Measurements from ENCODE around the gene PDYN.
A peak's percentile ranks its signal among the peaks of the same experiment; 100 is the strongest.
"Not testable (repeated sequence)": the region's sequence is repeated elsewhere in the genome, so short reads cannot be mapped to it uniquely, and the experiment has no call there.

The PDYN gene

GRCh38 chr20:1993986-1994385 is at the start of gene PDYN:
PDYN (minus strand) TSS chr20:1994058; CDS start chr20:1983084, 10,974 bp downstream.
- no peak for DNase-seq

DNA sequence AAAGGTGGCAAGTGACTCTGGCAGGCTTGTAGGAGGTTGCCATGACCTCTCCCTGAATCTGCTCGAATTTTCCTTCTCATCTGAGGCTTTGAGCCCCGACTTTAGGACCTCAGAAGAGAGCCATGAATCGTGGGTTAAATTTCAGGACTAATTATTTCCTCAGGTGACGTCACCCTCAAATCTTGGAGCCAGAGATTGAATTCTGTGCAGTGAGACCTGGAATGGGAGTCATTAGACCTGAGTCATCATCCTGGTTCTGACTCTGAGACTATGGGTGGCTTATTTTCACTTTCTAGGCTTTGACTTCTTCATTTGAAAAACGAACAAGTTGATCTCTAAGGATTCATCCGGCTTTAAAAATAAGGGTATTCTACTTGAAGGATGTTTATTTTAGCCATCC is 48.5 kb upstream of the PDYN start:
- peak; percentile 78 for DNase-seq

DNA sequence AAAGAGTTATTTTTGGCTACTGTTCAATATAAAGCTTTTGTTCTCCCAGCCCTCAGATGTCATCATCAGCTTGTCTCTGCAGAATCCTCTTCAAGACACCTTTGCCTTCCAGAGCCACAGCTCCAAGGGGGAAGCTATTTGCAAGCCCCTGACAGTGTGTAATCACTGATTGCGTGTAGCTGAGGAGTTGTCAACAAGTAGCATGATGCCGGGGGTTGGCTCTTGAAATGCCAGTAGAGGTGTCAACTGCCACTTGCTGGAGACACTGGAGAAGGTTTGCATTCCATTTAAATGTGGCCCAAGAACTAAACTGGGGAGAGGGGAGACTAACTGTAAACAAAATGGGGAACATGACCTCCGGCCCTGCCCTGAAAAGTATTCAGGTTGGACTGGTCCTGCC is 44.3 kb upstream of the PDYN start:
- no peak for DNase-seq

- no peak for DNase-seq
Measured at GRCh38 chr20:2037296-2037914, 43.5 kb upstream of the PDYN start.

DNA sequence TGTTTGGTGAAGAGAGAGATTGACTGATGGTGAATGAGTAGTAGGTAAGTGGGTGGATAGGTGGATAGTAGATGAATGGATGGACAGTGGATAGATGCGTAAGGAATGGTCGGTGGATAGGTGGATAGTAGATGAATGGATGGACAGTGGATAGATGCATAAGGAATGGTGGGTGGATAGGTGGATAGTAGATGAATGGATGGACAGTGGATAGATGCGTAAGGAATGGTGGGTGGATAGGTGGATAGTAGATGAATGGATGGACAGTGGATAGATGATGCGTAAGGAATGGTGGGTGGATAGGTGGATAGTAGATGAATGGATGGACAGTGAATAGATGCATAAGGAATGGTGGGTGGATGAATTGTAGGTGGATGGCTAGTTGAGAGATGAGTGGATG is 42.5 kb upstream of the PDYN start:
- not testable (repeated sequence) for DNase-seq

GRCh38 chr20:2032168-2032567 is 38.3 kb upstream of the PDYN start:
- DNase-seq, result peak; percentile 67

GRCh38 chr20:2026514-2026913 is 32.7 kb upstream of the PDYN start:
- DNase-seq, result no peak

- DNase-seq, result no peak
Measured at GRCh38 chr20:2026004-2026403, 32.1 kb upstream of the PDYN start.

DNA sequence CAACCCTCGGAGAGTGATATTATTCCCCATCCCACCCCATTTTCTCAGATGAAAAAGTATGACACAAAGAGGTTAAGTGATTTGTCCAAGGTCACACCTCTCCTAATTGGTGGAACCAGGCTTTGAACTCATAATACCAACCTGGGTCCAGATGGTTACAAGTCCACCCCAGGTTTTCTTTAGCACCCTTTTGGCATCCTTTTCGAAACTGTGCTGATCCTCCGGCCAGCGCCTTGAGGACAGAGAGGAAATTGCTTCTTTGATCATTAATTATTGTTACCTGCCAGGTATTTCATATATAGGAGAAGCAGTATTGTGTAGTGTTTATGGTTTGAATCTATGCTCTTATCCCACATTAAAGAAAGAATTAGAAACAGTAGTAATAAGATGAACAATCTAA is 29.3 kb upstream of the PDYN start:
- DNase-seq, result no peak

DNA sequence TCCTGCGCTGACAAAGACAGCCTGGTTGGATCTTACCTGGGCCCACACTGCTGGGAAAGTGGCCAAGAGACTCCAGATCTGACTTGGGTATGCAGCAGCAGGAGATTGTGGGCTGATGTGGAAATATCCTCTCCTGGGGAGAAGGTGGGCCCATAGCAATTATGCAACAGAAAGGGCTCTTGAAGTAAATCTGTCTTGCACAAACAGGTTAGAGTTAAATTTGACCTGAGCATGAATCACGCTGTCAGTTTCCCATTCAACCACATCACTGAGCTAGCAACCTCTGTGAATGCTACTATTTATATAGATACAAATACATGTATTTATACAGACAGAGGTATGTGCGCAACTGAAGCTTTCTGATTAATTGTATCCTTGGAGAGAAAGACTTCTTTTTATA is 28.3 kb upstream of the PDYN start:
- DNase-seq, result no peak

- no peak for DNase-seq
Measured at GRCh38 chr20:2010533-2010932, 16.7 kb upstream of the PDYN start.

- peak; percentile 60 for DNase-seq
Measured at GRCh38 chr20:2006452-2007361, 12.8 kb upstream of the PDYN start.

DNA sequence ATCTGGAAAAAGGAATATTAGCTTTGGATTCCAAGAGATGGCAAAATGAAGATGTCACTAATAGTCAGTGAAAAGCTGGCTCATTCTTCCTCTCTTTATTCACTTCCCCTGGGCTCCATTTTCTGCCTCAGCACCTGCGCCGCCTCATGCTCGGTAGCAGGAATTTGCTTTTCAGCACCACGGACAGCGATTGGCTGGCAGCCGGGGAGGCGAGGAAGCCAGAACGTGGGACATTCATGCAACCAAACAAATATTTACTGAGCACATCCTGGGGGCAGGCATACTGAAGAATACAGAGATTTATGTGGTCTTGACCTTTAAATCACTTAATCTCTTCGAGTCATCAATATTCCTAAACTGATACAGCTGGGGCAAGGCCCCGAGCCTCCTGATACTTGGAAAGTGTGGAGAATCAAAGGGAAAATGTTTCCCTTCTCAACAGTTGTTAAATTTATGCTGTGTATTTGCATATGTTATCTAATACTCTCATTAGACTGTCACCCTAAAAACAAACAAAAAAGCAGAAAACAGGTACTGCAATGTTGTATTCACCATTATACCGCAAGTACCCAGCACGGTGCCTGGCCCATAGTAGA is 12.1 kb upstream of the PDYN start:
- peak; percentile 52 for DNase-seq

GRCh38 chr20:2005359-2005758 is 11.5 kb upstream of the PDYN start:
- DNase-seq, result peak; percentile 15

DNA sequence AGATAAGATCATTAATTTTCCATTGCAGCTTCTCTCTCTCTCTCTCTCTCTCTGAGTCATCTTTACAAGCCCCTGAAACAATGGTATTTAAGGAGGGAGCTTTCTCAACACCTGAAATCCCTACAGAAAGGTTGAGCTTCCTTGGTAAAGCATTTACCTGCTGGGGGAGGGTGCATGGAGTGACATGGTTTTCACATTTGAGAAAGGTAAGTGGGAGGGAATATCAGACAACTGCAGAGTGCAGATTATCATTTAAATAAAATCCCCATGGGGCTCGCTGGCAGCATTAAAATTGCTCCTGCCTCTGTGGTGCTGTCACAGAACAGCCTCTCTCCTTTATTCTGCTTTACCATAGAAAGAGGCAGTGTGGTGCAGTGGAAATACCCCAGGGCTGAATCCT is 10.3 kb upstream of the PDYN start:
- DNase-seq, result no peak

GRCh38 chr20:2002365-2002764 is 8.5 kb upstream of the PDYN start:
- DNase-seq, result no peak

- no peak for DNase-seq
Measured at GRCh38 chr20:2001119-2001518, 7.3 kb upstream of the PDYN start.

GRCh38 chr20:2000285-2000684 is 6.4 kb upstream of the PDYN start:
- no peak for DNase-seq

DNA sequence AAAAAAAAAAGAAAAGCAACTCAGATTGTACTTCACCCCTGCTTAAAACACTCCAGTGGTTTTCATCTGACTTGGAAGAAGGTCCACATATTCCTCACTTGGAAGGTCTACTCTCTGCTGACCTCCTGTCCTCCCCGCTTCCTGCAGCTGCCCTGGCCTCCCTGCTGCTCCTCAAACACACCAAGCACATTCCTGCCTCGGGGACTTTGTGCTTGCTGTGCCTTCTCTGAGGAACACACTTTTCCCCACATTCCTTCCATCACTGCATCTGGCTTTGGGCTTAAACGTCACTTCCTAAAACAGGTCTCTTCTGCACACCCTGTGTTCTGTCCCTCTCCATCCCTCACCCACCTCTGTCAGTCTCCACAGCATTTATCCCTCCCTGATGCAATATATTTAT is 4.9 kb upstream of the PDYN start:
- no peak for DNase-seq

GRCh38 chr20:1998193-1998520 is 4.3 kb upstream of the PDYN start:
- DNase-seq, result no peak

DNA sequence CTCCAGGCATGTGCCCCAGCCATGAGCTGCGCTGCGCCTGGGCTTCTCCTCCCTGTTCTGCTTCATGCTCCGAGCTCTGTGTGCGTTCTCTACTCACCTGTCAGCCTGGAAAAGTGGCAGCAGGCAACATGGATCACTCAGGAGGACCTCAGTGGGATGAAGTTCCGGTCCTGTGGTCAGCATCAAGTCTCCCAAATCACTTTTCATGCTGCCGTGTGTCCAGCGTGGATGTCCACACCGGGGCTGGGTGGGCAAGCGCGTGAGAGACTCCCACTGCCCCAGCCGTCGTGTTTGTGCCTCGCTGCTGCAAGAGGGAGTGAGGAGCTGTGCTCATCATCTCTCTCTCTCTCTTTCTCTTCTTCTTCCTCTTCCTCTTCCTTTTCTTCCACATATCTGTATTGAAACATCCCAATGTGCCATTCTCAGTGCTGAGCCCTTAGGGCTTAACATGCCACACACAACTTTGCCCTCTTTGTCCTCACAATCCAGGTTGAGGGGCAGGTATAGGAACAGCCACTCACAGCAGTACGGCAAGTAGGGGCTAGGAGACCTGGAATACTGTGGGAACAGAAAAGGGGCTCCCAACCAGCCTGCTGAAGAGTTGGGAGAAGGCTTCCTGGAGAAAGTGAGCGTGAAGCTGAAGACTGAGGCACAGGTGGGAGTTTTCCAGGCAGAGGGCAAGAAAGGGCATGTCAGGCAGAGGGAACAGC is 3.8 kb upstream of the PDYN start:
- DNase-seq, result no peak

DNA sequence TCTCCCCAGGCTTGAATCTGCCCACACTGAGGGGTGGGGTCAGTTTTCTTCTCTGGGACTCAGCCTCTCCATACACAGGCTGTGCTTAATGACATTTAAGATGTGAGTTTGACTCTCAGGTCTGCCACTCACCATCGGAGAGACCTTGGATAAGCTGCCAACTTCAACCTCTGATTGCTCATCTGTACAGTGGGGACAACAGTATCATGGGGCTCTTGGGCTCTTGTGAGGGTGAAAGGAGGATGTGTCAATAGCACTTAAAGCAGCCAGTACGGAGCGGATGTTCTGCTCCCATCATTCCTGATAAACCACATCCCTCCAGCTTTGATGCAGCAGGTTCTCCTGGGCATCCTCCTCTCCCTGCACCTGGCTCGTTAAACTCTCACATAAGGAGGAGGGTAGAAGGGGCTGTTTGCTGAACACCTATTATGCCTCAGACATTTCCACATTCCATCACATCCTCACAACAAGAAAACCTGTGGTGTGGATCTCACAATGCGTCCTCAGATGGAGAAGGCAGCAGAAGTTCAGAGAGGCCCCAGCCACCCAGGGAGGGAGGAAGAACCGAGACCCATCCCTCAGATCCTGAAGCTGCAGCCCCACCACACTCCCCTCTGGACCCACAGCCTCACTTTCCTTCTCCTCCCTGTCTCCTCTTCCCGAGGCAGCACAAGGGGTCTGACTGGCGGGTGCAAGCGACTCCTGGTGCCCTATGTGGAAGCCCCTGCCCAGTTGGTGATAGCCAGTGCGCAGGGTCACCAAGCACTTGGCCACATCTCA is 1.9 kb upstream of the PDYN start:
- DNase-seq, result no peak

DNA sequence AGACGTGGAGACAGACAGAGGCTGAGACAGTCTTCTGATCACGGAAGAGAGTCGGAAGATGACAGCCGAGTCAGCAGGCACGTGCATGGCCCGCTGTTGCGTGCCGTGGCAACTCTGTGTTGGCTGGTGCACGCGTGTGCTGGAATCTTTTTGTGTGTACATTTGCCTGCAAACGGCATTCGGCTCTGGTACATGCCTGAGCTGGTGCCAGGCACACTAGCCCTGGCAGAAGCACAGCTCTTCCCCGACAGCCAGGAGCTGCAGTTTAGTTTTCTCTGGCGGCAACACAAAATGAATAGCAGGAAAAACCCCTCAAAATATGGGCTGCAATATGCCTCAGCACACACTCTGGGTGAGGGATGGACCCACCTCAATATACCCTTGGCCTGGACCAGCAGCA is 769 bp upstream of the PDYN start:
- DNase-seq, result no peak

All from EL (cell line).